NCI-H1436 treated with DMSO at 0.1 percent for 48 hours (cell line): ENCODE measurements around the gene FEZ2.
A peak's percentile ranks its signal among the peaks of the same experiment; 100 is the strongest.

Experiments
- DNase-seq: peaks from one replicate; lab custom pipeline; 2025; lab: John Stamatoyannopoulos, UW

Gene FEZ2

DNA sequence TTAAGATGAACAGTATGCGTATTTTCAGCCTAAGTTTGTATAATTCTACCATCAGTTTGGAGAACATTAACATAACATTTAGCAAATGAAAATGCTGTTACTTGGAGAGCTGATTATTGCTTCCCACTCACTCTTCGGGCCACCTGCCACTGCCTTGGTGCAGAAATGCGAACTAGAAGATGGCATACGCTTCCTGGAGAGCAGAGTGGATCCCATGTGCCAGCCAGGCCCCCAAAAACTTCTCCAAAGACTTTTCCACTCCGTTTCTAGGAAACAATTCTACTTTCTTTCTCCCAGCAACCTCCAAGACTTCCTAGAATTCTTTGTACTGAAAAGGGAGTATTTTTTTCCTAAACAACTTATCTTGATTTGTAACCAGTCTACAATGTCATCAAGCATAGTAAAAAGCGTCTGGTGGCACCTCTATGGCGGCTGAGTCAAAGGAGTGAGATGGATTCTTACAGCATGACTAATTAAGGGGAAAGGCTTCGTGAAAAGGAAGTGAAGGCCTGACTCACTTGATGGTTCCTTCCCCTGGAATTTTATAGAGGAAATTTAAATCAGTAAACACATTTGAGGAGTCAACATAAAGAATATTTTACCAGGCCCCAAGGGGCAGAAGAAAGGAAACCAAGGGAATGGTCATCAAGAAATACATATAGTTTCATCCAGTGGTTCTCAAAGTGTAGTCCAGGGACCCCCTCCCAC, 36.6 kb downstream of the FEZ2 start:
- no peak for DNase-seq

DNA sequence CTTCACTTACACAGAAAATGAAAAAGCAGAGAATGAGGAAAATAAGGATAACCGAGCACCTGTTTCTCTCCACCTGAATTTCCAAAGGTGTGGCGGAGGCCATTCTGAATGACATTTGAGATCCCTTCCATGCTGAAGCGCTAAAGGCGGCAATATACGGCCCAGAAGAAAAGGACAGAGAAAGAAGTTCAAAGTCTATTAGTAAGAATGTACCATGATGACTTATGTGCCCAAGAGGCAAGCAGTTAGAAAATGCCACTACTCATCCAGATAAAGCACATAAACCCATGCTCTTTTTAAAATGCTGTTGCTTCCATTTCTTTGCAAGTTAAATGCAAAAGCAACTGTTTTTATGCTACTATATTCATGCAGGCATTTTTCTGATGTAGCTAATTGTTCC, 37.2 kb downstream of the FEZ2 start:
- no peak for DNase-seq

DNA sequence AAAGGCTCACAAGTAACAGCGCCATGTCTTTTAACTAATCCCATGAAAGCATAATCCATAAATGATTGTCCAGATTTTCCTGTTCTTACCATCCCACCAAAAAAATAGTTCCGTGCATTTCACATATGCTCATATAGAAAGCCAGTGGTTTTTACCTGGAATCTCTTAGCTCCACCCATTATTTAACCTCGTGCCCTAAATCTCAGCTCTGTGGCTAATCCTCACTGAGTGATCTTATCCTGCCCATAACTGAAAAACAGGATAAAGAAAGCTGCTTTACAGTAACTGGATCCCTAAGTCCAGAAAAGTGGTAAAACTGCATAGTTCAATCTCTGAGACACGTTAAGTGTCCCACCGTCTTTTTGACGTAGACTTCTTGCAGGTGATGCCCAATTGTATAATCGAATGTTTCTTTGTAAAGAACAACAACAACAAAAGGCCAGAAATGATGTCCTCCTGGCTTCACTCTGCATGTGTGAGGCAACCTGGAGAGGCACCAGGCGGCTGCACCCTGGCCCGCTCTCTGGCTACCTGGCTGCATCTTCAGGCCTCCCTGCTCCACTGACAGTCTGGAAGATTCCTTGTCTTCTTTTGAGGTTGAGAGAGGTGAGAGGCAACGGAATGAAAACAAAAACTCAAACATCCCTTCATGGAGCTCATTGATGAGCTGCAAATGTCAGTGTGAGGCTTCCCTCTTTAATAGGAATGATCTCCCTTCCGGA, 38.6 kb downstream of the FEZ2 start:
- no peak for DNase-seq

DNA sequence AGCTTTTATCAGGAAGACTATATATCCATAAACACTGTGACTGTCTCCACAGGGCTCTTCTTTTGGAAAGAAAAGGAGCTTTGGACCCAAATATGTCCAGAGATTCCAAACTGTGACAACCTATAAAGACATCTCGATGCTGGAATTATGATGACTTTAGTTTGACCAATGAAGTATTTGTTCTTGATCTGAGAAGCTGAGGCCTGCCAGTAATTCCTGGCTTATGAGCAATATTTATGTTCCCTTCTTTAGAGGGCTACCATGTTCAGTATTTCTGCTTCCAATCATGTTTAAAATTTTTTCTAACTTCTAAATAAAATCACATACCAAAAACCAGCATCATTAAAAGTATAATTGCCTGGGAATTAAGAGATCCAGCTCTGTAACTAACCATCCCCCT, 41.1 kb downstream of the FEZ2 start:
- no peak for DNase-seq

DNA sequence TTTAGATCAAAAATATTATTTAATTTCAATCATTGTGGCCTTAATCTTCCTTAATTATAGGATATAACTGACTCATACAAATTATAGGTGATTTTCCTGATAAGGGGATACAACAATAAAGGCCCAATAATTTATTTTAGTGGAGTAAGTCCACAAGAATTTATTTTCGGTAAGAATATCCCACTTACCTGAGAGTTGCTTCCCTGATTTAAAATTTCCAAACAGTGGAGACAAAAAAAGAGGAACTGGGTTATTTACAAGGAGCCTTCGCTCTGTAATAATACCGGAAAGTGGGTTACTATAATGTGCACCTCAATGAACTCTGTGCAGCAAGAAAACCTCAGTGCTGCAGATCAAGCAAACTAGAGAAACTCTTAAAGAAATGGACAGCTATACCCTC, 42.2 kb downstream of the FEZ2 start:
- DNase-seq: no peak

DNA sequence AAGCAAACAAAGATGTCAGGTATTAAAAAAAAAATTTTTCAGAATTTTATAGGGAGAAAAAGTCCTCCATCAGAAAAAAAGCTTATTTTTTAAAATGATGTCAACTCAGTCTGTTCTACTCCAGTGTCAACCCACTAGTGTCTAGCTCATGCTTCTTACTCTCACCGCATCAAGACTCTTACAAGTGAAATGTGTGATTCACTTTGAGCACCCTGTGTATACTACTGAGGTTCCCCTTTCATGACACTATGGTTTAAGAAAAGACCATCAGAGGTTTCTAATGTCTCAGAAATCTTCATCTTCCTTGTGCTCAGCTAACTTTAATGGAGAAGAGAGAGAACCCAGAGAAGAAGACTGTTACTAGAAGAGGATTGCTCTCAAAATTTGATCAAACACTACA, 43.4 kb downstream of the FEZ2 start:
- no peak for DNase-seq

DNA sequence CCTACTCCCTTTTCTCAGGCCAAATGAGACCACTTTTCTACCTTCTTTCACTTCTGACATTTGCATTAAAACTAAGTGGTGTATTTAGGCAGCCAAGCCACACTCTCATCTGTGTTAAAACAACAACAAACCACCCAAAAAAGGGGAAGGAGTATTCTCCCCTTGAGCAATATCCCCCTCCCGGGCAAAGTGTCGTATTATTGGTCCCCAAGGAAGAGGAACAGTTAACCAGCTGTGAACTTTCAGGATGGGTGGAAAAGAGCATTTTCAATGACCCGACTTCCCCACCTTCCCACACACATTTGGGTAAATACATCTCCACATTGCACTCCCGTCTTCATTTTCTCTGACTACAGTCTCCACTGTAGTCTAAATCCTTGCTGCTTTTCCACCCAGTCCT, 44.3 kb downstream of the FEZ2 start:
- no peak for DNase-seq

DNA sequence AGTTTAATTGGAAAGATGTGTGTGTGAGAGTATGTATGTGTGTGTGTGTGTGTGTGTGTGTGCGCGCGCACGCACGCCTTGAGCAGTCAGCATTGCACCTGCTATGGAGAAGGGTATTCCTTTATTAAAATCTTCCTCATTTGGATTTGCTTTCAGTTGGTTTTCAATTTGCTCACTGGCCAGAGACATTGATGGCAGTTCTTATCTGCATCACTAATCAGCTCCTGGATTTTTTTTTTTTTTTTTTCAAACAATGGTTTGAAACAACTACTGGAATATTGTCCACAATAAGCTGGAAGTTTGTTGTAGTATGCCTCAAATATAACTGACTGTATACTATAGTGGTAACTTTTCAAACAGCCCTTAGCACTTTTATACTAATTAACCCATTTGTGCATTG, 48.0 kb downstream of the FEZ2 start:
- no peak for DNase-seq

DNA sequence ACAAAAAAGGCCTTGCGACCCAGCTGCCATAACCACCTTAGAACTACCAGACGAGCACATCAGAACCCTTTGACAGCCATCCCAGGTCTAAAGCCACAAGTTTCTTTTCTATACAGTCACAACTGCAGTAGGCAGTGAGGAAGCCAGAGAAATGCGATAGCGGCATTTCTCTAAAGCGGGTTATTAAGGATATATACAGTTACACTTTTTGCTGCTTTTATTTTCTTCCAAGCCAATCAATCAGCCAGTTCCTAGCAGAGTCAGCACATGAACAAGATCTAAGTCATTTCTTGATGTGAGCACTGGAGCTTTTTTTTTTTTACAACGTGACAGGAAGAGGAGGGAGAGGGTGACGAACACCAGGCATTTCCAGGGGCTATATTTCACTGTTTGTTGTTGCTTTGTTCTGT, 48.8 kb downstream of the FEZ2 start:
- no peak for DNase-seq

DNA sequence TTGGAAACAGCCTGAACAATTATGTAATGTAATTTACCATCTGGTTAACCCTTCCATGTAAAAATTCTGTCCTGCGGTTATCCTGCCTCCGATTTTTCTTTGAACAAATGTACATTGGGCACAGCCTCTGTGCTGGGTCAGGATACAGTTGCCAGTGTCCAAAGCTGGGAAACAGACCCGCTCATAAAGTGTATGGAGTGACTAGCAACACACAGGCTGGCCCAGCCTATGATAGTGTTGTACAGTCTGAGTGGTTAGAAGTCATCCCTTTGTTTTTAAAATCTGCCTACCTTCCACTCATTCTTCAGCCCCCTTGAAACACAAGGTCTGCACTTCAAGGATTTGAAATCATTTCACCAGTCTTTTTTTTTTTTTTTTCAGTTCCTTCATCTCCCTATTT, 50.1 kb downstream of the FEZ2 start:
- DNase-seq: no peak

DNA sequence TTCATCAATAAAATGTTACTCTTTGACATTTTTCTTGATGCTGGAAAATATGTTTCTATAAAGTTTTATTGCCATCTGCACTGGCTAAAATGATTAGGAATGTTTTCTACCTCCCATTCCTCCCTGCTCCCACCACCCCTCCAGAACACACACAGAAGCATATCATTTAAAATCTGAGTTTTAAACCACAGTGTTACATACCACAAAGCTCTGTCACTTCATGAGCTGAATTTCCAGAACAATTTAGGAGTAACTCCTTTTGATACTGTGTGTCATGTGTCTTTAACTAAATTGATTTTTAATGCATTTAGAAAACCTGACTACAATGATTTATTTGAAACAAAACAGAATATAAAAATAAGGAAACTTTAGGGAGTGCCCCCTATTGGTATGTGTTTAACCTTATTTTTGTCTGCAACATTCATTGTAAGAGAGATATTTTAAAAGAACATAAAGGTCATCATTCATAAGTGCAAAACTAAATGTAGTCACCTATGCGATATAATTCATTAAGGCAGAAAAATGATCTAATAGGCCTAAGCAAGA, 52.0 kb downstream of the FEZ2 start:
- DNase-seq: no peak

DNA sequence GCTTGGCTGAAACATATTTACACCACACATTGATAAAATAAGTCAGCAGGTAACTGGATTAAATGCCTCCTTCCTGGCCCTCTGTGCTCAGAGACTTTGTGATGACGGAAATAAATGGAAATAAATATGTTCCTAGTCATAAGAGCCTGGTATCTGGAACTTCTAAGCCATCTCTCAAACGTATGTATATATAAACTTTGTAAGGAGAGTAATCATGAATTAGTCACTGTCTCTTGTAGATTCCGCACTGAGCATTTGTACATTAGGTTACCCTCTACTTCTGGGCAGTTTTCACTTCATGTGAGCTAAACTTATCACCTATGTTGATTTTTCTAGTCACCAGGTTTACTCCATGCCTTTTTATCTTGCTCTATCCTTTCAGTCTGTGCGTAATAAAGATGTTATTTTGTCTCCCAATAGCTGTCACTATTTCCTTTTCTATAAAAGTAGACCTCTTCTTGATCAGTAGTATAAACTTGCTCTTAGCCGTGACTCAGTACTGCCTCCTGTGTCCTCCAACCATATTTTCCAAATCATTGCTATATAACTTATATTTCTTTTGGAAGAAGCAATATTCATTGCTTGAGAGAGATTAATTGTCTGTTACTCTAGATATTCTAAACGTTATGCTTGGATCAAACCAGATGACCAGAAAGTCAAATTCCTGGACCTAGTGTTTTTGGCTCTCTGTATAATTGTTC, 53.2 kb downstream of the FEZ2 start:
- no peak for DNase-seq

DNA sequence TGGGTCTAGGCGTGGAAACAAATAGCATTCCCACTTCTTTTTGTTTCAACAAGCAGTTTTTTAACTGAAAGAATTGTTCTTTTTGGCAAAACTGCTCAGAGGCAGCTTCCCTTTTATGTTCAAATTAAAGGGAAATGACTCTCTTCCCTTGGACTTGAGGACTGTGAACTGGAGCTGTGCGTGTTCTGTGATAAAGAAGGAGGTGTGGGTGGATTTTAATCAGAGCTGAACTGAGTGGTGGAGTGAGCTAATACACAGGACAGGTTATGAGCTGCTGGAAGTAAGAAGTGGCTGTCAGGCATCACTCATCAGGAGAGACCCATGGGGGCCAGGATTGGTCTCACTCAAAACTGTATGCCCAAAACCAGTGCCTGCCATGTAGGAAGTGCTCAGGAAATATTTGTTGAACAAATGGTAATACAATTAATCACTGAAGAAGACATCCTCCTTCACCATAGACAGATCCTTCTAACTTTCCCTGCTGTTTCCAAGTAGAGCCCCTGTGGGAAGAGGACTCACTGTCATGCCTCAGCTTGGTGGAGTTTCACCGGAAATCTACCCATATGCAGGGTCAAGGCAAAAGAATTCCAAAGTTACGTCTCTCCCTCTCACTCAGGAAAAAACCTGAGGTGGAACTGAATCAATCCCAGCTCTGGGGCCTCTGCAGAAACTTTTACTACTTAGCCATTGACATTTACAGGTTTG, 55.9 kb downstream of the FEZ2 start:
- DNase-seq: no peak

DNA sequence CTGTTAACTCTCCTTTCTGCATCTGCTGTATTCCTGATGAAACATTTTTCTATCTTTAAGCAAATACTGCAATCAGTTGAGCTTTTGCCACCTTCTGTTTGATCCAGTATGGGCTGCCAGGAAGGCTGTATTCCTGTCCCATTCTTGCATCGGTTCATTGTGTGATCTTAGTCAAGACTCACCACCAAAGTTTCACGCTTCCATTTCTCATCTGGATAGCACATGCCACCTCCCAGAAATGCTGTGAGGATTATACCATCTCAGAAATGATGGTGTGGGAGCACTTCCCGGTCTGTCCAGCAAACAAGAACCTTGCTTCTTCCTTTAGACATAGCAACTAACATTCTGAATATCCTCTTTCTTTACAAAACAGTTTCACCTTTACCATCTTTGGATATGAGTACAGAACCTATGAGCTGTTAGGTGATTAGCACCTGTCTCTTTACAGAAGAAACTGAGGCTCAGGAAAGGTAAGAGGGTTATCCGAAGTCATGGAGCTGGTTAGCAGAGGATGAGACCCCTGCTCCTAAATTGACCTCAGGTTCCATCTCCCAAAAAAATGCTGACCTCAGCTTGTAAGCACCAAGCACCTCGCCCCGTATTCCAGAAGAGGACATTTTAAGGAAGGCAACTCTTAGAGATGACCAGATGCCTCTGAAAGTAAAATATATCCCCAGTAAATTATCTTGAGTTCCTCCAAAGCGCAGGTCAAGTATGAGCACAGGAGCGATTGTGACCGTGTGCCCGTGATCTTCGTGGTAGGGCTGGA, 56.8 kb downstream of the FEZ2 start:
- no peak for DNase-seq

DNA sequence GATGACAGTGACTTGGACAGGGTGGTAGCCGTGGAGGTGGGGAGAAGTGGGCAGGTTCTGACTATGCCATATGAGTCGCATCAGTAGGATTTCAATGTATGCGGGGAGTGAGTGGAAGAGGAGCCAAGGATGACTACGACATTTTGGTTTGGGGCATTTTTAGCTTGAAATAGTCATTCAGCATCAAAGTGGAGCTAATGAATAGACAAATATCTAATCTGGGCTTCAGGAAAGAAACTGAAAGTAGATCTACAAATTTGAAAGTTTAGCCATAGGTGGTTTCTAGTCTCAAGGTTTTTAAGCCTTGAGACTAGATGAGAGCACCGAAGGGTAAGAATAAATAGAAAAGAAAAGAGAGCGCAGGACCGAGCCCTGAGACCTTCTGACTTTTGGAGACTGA, 58.3 kb downstream of the FEZ2 start:
- DNase-seq: no peak

DNA sequence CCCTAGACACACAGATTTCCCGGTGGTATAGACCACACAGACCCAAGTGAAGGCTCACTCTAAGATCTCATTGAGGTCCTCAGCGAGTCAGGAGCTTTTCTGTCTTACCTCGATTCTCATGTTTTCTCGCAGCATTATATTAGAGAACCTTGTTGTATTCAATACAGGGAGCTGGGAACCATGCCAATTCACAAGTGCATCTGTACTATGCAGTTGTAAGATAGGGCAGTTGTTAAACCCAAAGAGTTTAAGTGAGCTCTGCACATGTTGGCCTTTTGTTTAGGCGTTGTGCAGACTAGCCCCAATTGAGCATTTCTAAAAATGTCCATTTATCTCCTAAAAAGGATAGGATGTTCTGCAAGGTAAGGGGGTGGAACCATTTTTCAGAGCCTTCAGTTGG, 59.6 kb downstream of the FEZ2 start:
- peak; percentile 59 for DNase-seq

DNA sequence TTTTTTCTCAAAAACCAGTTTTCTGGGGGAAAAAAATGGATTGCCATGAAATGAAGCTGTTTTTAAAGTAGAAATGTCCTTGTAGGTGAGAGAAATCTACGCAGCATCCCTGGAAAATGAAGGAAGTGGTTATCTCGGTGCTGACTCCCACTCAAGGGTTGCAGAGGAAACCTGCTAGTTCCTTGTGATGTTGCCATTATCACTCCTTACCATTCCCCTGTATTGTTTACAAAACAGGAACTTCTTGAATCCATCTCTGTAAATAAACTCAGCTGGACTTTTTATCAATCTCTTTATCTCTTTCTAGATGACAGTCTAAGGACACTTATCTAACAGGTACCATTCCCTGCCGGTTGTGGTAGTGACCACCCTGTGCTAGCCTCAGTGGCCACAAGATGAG, 61.2 kb downstream of the FEZ2 start:
- no peak for DNase-seq

DNA sequence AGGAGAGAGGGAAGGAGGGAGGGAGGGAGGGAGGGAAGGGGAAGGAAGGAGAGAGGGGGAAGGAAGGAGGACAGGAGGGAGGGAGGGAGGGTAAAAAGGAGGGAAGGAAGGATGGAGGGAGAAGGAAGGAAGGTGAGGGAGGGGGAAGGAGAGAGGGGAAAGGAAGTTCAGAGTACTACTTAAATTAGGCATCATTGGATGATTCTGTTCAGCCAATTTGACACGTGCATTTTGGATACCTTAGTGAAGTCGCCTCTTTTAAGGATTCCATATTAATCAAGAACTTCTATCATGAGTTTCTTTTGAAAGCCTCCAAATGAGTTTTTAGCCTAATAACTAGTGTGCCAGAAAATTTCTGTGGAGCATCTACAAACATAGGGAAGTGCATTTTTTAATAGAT, 62.9 kb downstream of the FEZ2 start:
- DNase-seq: no peak

DNA sequence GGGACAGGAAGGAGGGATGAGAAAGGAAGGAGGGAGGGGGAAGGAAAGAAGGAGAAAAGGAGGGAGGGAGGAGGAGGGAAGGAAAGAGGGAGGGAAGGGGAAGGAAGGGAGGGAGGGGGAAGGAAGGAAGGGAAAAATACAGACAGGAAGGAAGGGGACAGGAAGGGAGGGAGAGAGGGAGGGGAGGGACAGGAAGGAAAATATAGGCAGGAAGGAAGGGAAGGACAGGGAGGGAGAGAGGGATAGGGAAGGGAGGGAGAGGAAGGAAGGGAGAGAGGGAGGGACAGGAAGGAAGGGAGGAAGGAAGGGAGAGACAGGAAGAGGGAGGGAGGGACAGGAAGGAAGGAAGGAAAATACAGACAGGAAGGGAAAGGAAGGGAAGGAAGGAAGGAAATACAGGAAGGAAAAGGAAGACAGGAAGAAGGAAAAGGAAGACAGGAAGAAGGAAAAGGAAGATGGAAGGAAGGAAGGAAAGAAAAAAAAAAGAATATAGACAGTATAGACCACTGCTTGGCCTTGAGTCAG, 63.6 kb downstream of the FEZ2 start:
- no peak for DNase-seq

DNA sequence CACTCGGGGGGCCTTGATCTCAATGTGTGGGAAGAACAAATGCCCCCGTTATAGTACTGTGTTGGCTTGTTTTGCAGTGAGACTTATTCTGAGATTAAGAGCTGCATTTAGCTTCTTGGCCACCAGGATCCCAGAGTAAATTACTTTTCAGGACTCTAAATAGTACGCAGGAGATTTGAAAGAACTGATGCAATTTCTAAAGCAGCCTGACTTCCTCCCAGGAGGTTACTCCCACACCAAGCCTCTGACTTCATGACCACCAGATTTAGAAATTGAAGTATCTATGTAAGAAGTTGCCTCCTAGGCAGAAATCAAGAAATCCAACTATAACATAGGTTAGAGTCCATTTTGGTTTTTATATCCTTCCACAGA, 67.0 kb downstream of the FEZ2 start:
- DNase-seq: no peak

DNA sequence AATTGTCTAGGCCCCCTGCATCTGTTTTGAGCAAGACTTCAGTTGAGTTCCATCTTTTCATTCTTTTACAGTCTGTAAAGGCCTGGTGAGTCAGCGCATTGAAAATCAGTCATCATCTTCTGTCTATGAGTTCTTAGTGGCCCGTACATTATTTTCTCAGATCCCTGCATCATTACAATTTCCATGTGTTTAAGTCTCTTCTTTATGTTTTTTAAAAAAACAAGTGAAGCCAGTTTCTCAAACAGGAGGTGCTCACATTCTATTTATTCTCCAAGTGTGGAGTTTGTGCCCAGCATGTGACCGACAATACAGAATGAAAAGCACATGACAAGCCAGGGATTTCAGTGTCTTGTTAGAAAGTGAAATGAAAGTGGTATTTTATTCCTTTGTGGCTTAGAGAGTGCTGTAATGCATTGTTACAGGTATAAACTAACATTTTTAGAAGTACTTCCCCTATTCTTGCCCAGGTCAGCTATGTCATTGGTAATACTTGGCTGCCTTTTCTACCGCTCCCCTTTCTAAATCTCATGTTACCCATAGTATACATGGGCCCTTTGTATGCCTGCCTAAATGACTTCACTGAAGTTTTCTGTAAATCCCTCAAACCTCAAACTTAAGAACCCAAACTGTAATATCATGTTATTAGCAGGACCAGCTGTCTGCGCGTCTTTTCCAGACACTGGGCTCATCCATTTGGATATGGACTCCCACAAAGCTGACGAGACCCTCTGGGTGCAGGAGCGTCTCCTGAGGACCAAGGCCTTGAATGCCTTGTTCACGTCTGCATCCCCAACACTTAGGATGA, 67.6 kb downstream of the FEZ2 start:
- DNase-seq: no peak
